Large intestine (tissue), 3 donors: ENCODE measurements around the gene TMBIM4. TPM values are rescaled to one million over a fixed set of nuclear protein-coding genes. Genes with fewer than 3 reads are reported as not detected.

ENCODE experiments used
- DNase-seq, 2 donors: peaks; one replicate each; pipeline versions ENCODE4 v3.0.0 to v3.0.0-alpha.2; 2013
- H3K27ac ChIP-seq: one replicate; pipeline ENCODE4 v1.5.1; 2013; ENCODE audit warnings: low read length
- H3K27me3 ChIP-seq: 2 replicates; pipeline ENCODE4 v1.6.1; 2013; ENCODE audit warnings: low read length; ENCODE audit not compliant: control insufficient read depth, insufficient read depth
- H3K36me3 ChIP-seq: 2 replicates; pipeline ENCODE4 v1.6.1; 2013; ENCODE audit warnings: low read length; ENCODE audit not compliant: control insufficient read depth, insufficient read depth
- H3K4me1 ChIP-seq: one replicate; pipeline ENCODE4 v1.6.1; 2013; ENCODE audit warnings: low read length; ENCODE audit not compliant: control insufficient read depth, insufficient read depth
- H3K4me3 ChIP-seq: one replicate; pipeline ENCODE4 v1.5.1; 2013; ENCODE audit warnings: low read length
- H3K9me3 ChIP-seq: one replicate; pipeline ENCODE4 v1.6.1; 2013; ENCODE audit warnings: mild to moderate bottlenecking, low read depth, low read length, moderate library complexity; ENCODE audit not compliant: control insufficient read depth
- WGBS: methylation state at CpG from one replicate; pipeline ENCODE4 v1.1.5; 2013; ENCODE audit warnings: low lambda C conversion rate; ENCODE audit not compliant: insufficient coverage; 5-methylcytosine and 5-hydroxymethylcytosine counted together
- polyA plus RNA-seq: library from polyadenylated mRNA; unstranded; fragments of 120-200 nt; gene quantifications from one replicate; pipeline ENCODE4 v1.2.1, GENCODE V29; 2013

Gene TMBIM4
- polyA plus RNA-seq, 1 donor, result 134 TPM

DNA sequence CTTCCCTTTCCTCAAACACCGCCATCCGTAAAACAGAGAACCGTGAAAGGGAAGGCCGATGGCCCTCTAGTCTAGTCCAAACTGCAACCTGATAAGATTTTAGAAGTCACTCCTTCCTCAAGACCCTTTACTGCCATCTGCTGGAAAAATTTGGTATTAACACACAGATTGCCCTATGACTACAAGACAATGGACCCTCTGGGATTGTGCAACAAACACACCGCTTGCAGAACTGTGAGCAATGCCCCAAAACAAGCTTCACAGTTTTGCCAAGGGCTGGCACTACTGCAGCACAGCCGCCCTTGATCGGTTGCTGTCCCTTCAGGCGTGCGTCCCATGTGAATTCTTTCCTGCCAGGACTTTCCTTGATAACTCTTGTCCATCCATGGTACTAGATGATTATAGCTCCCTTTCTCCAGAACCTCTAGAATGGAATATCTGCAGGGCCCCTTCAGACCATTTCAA lies 62.3 kb downstream of the TMBIM4 start:
- Histone ChIP-seq H3K9me3 (no peaks in the 10 kb centered on the region), H3K27ac (no peak overlapping the region), H3K27me3 (peaks cover 4% of the 10 kb centered on the region), H3K4me1 (no peaks in the 10 kb centered on the region), H3K4me3 (no peak overlapping the region), H3K36me3 (no peaks in the 10 kb centered on the region)
- DNase-seq, result peak; percentile 81 to 82
- 72% methylated on average over 4 of the region's 9 CpGs for WGBS

DNA sequence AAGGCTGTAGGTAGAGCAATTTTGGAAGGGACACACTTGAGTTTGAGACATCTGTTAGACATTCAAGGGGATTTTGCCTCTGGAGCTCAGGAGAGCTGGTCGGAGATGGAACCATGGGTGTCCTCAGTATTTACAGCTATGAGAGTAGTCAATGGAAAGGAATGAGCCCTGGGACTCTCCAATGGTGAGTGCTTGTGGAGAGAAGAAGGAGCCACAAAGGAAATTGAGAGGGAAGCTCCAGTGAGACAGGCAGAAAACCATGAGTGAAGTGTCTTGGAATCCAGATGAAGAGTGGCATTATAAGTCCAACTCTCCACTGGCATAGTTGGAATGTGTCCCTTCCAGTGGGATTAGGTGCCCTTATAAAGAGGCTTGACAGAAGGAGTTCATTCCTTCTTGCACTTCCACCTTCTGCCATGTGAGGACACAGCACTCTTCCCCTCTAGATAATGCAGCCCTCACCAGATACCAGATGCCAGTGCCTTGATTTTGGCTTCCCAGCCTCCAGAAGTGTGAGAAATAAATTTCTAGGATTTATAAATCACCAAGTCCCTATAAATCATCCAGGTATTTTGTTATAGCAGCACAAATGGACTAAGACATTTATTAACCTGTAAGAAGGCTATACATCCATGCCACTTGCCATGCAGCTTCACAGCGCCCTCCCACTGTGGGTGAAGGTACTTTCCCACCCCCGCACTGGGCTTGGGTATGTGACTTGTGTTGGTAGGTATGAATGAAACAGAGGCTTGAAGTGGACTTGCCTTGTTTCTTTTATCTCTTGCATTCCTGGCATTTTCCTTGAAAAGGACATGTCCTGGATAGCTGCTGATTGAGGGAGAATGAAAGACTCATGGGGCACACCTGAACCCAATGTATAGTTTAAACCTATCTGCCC lies 66.5 kb downstream of the TMBIM4 start:
- H3K4me3 ChIP-seq, result no peak overlapping the region
- H3K36me3 ChIP-seq, result no peaks in the 10 kb centered on the region
- no peak for DNase-seq
- peaks cover 4% of the 10 kb centered on the region for H3K27me3 ChIP-seq
- H3K9me3 ChIP-seq, result no peaks in the 10 kb centered on the region
- no CpG with 5 or more reads among the region's 3 CpGs for WGBS
- no peak overlapping the region for H3K27ac ChIP-seq
- H3K4me1 ChIP-seq, result no peaks in the 10 kb centered on the region

DNA sequence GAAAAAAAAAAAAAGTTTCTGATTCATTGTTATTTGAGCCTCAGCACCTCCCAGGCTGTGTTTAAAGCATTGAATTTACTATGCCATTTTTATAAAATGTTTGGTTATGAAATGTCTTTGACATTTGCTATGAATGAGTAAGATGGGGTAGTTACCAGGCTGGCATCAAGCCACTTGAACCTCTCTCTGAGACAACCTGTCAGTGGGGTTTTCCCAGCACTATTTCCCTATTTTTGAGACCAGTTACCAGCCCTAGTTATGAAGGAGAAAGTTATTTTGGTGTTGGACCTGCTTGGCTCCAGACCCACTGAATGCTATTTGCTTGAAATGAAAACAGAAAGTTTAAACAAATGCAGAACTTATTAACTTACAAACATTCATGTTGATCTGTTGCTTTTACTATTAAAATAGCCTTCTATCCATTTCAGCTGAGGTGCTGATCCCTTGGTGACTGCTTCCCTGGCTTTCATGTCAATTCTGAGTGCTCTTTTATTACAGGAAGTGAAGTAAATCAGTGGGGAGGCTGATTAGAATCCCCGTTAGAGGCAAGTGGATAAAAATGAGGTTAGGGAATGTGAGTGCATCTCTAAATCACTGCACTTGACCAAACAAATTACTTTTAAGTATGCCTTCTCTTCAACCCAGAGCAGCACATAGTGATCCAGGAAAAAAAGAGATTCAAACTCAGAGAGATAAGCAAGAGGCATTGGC lies 77.1 kb downstream of the TMBIM4 start:
- H3K4me3 ChIP-seq, result no peak overlapping the region
- DNase-seq, result no peak
- H3K27ac ChIP-seq, result no peak overlapping the region
- no peaks in the 10 kb centered on the region for H3K4me1 ChIP-seq
- H3K9me3 ChIP-seq, result no peaks in the 10 kb centered on the region
- no peaks in the 10 kb centered on the region for H3K27me3 ChIP-seq
- no CpG with 5 or more reads among the region's 1 CpG for WGBS
- H3K36me3 ChIP-seq, result no peaks in the 10 kb centered on the region

DNA sequence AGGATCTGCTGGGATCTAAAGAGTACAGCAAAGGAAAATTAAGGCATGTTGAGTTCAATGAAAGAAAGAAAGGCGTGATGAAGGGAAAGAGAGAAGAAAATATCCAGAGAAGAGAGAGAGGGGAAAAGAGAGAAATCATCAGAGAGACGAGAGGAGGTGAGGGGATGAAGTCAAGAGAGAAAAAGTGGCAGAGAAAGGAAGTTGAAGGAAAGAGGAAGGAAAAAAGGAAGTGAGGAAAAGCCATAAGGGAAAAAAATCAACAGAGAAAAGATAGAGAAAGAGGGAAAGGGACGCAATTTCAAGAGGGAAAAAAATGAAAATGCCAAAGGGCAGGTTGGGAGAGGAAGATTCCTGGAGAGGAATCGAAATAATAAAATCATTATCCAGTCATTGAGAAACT lies 79.6 kb downstream of the TMBIM4 start:
- no peaks in the 10 kb centered on the region for H3K36me3 ChIP-seq
- H3K27me3 ChIP-seq, result no peaks in the 10 kb centered on the region
- WGBS, result 88% methylated on average over 4 of the region's 4 CpGs
- H3K9me3 ChIP-seq, result no peaks in the 10 kb centered on the region
- H3K27ac ChIP-seq, result no peak overlapping the region
- no peaks in the 10 kb centered on the region for H3K4me1 ChIP-seq
- no peak for DNase-seq
- no peak overlapping the region for H3K4me3 ChIP-seq

DNA sequence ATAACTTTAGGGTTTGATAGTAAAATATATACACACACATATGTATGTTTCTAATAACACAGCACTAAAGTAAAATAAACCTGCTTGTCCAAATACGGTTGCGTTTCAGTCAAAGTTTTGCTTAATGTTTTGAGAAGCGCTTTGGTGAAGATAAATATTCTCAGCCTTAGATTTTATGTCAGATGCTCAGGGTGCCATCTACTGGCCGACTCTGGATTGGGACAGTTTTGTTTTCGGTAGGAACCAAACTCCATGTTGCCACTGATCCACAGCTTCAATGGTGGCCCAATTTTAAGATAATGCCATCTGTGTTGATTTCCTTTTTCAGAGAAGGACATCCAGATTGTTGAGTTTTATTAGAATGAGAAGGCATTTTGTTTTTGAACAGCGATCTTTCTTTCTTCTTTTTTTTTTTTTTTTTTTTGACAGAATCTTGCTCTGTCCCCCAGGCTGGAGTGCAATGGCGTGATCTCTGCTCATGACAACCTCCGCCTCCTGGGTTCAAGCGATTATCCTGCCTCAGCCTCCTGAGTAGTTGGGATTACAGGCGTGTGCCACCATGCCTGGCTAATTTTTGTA lies 82.3 kb downstream of the TMBIM4 start:
- Histone ChIP-seq H3K36me3 (no peaks in the 10 kb centered on the region), H3K4me1 (no peaks in the 10 kb centered on the region), H3K9me3 (no peaks in the 10 kb centered on the region), H3K27me3 (no peaks in the 10 kb centered on the region), H3K27ac (no peak overlapping the region), H3K4me3 (no peak overlapping the region)
- peak; percentile 34 to 40 for DNase-seq
- 33% methylated on average over 1 of the region's 10 CpGs for WGBS

DNA sequence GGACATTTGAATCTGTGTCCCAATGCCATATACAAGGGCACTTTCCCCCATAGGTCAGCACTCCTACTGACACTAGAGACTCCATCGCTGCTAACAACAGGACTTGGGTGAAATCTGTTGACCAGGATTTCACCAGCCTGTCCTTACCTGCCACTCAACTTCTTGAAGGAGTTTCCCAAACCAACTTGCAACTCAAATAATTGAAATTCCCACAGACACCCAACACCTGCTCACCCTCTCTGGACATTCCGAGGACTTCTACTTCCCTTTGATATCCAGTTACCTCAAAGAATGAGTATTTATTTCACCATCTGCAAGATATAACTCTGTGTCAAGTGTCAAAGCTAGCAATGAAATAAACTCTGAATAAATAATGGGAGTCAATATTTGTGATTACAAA lies 83.8 kb downstream of the TMBIM4 start:
- no CpG with 5 or more reads among the region's 2 CpGs for WGBS
- Histone ChIP-seq H3K27me3 (no peaks in the 10 kb centered on the region), H3K9me3 (no peaks in the 10 kb centered on the region), H3K36me3 (no peaks in the 10 kb centered on the region), H3K4me1 (no peaks in the 10 kb centered on the region), H3K4me3 (no peak overlapping the region), H3K27ac (no peak overlapping the region)
- no peak for DNase-seq

Other genes starting within 250 kb of the TMBIM4 start
- 29.2 TPM for gene LLPH, start 39.2 kb downstream of the TMBIM4 start, polyA plus RNA-seq
- 3.4 TPM for gene IRAK3, start 19.2 kb upstream of the TMBIM4 start, polyA plus RNA-seq
- gene HELB, start 132.5 kb upstream of the TMBIM4 start, polyA plus RNA-seq, result 3.5 TPM